Breast epithelium (tissue), 3 donors: ENCODE data around the gene PHACTR2.
A peak's percentile ranks its signal among the peaks of the same experiment; 100 is the strongest.

Source experiments
- POLR2AphosphoS5 ChIP-seq, 3 donors: sonication (generic); formaldehyde crosslinking; IDR thresholded peaks; one replicate each; pipeline ENCODE4 v1.6.1; 2017; ENCODE audit warnings: antibody characterized with exemption in 3 of 3
- TF ChIP-seq, protein P1 (sequence below), 3 donors: fragments of 450-650 bp; IDR thresholded peaks; one replicate each; pipeline ENCODE4 v1.5.1; 2016 to 2017; ENCODE audit warnings: antibody characterized with exemption in 3 of 3, mild to moderate bottlenecking in 3 of 3, moderate library complexity in 3 of 3

GRCh38 chr6:143677891-143678791 lies at the start of gene PHACTR2:
- TF ChIP-seq, protein P1, sequence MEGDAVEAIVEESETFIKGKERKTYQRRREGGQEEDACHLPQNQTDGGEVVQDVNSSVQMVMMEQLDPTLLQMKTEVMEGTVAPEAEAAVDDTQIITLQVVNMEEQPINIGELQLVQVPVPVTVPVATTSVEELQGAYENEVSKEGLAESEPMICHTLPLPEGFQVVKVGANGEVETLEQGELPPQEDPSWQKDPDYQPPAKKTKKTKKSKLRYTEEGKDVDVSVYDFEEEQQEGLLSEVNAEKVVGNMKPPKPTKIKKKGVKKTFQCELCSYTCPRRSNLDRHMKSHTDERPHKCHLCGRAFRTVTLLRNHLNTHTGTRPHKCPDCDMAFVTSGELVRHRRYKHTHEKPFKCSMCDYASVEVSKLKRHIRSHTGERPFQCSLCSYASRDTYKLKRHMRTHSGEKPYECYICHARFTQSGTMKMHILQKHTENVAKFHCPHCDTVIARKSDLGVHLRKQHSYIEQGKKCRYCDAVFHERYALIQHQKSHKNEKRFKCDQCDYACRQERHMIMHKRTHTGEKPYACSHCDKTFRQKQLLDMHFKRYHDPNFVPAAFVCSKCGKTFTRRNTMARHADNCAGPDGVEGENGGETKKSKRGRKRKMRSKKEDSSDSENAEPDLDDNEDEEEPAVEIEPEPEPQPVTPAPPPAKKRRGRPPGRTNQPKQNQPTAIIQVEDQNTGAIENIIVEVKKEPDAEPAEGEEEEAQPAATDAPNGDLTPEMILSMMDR (IDR thresholded peaks at IDR 0.05) = no peak
- peak; percentile 2 to 60 (median 41) for TF ChIP-seq POLR2AphosphoS5 (IDR thresholded peaks at IDR 0.05)
